HTR-8/SVneo (cell line): ENCODE results near the gene SPOUT1.

Experiments used
- DNase-seq: peaks from one replicate; pipeline ENCODE4 v3.0.0; 2011; ENCODE audit warnings: low spot score, mixed read lengths; ENCODE audit not compliant: insufficient read length
- FAIRE-seq: peaks from 2 replicates; lab custom pipeline; 2011; peaks lifted over from hg19 to GRCh38; lab: Jason Lieb, UNC

SPOUT1 gene

GRCh38 chr9:128838338-128838737, 8.7 kb upstream of the SPOUT1 start:
- no peak for DNase-seq
- no peak for FAIRE-seq

- FAIRE-seq (no peak), DNase-seq (no peak)
Measured at GRCh38 chr9:128836509-128837145, 7.0 kb upstream of the SPOUT1 start.

GRCh38 chr9:128835246-128836210, 5.9 kb upstream of the SPOUT1 start:
- FAIRE-seq (no peak), DNase-seq (no peak)

GRCh38 chr9:128833696-128834095, 4.1 kb upstream of the SPOUT1 start:
- FAIRE-seq (no peak), DNase-seq (no peak)

GRCh38 chr9:128828719-128829452, 708 bp downstream of the SPOUT1 start:
- FAIRE-seq (no peak), DNase-seq (no peak)

- DNase-seq (no peak), FAIRE-seq (no peak)
Measured at GRCh38 chr9:128828267-128828666, 1.3 kb downstream of the SPOUT1 start.

- no peak for FAIRE-seq
- no peak for DNase-seq
Measured at GRCh38 chr9:128825923-128826700, 3.5 kb downstream of the SPOUT1 start.

GRCh38 chr9:128824911-128825310, 4.7 kb downstream of the SPOUT1 start:
- FAIRE-seq (no peak), DNase-seq (no peak)

- DNase-seq (no peak), FAIRE-seq (no peak)
Measured at GRCh38 chr9:128823903-128824406, 5.6 kb downstream of the SPOUT1 start.

- no peak for FAIRE-seq
- no peak for DNase-seq
Measured at GRCh38 chr9:128823362-128823902, 6.2 kb downstream of the SPOUT1 start.

- DNase-seq, result no peak
- FAIRE-seq, result no peak
Measured at GRCh38 chr9:128822407-128823042, 7.1 kb downstream of the SPOUT1 start.

GRCh38 chr9:128821584-128822406, 7.8 kb downstream of the SPOUT1 start:
- FAIRE-seq, result no peak
- no peak for DNase-seq

- no peak for FAIRE-seq
- no peak for DNase-seq
Measured at GRCh38 chr9:128820665-128821583, 8.7 kb downstream of the SPOUT1 start.

- DNase-seq (no peak), FAIRE-seq (no peak)
Measured at GRCh38 chr9:128819716-128820664, 9.6 kb downstream of the SPOUT1 start.

- no peak for DNase-seq
- FAIRE-seq, result no peak
Measured at GRCh38 chr9:128818839-128819715, 10.5 kb downstream of the SPOUT1 start.
